Stimulated activated CD4-positive, alpha-beta T cell treated with anti-CD3 and anti-CD28 coated beads, Interleukin-1b, Interleukin-23, amount 100 ng/mL, for 24 hours (primary cell): ENCODE data around the gene SNX21.
"Not testable (repeated sequence)": the region's sequence is repeated elsewhere in the genome, so short reads cannot be mapped to it uniquely, and the experiment has no call there.

Source experiments
- DNase-seq, 4 experiments: peaks; one replicate each; pipeline ENCODE4 v3.0.0-alpha.2; 2020; ENCODE audit warnings: low read depth in 4 of 4, low spot score in 1 of 4

The SNX21 gene

GRCh38 chr20:45822857-45823256 lies 10.7 kb upstream of the SNX21 start:
- no peak for DNase-seq

- peak in 2 of 4 experiments; percentile 20 to 29 for DNase-seq
Observed at GRCh38 chr20:45823949-45824835, 9.4 kb upstream of the SNX21 start.

DNA sequence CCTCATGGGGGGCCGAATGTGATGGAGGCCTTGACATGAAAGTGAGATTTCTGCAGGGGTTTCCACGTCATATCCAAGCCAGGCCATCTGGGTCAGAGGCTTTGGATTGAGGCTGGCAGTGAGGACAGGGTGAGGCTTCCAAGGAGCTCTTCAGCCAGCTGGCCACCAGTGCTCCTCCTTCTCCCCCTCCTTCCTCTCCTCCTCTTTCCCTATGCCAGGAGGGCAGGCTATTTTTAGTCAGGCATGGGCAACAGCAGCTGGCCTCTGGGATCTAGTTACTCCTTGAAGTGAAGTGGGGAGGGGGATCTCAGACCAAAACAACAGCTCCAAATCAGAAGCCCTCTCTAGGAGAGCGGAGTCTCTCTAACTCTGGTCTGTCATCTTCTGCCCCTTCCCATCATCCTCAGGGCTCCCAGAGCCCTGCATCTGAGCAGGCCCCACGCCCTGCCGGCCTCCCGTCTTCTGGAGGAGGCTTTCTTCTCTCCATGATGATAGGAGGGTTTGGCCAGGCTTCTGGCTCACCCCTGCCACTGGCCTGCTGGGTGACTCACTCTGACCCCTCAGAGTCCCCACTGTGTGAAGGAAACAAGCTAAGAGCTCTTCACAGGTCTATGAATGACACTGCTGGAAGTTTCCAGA lies 7.1 kb upstream of the SNX21 start:
- DNase-seq, result no peak

- no peak for DNase-seq
Observed at GRCh38 chr20:45827030-45827652, 6.5 kb upstream of the SNX21 start, which contains the start of gene TNNC2. Gene TNNC2, minus strand, starts transcription at chr20:45827312. Its CDS starts 64 bp downstream, at chr20:45827248.

DNA sequence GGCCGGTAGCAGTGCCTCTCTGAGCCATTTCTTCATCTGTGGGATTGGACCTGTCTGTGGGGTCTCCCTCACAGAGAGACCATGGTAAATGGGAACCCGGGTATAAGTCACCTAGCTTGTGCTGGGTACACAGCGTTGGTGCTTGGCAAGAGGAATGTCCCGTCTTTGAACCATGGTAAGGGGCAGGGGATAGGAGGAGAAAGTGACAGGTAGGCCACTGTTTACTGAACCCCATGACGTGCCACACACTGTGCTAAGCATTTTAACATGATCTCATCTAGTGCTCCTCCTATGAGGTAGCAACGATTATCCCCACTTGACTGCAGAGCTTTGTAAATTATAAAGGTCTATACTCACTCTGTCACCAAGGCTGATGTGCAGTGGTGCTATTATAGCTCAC lies 5.9 kb upstream of the SNX21 start:
- no peak for DNase-seq

DNA sequence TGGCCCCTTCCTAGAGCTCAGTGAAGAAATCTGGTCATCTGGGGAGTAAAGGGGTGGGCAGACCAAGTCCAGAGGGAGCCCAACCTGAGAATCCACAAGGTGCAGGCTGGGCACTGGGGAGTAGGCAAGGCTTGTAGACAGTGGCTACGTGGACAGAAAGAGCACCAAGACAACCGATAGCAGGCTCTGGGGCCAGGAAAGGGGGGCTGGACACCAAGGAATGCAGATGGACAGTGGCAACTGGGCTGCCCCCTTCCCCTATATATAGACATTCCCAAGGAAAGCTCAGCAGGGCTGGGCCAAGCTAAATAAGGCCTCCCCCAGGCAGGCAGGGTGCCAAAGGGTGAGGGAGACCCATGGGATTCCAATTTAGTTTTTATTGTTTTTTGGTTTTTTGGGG lies 5.0 kb upstream of the SNX21 start:
- DNase-seq, result no peak

GRCh38 chr20:45829673-45830106 lies 3.9 kb upstream of the SNX21 start:
- DNase-seq, result not testable (repeated sequence)

GRCh38 chr20:45832619-45833018 lies 980 bp upstream of the SNX21 start:
- no peak for DNase-seq

- peak in 2 of 4 experiments; percentile 28 for DNase-seq
Observed at GRCh38 chr20:45833883-45834796, 541 bp downstream of the SNX21 start.

DNA sequence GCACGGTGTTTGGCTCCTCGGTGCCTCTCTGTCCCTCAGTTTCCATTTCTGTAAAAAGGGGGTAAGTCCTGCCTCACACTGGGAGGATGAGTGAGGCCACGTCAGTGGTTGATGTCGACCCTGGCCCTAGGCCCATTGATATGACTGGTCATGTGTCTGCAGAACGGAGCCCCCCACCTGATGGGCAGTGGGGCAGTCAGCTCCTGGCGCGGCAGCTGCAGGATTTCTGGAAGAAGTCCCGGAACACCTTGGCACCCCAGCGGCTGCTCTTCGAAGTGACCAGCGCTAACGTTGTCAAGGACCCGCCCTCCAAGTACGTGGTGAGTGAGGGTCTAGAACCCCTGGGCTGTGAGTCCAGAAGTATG lies 1.2 kb downstream of the SNX21 start:
- no peak for DNase-seq

DNA sequence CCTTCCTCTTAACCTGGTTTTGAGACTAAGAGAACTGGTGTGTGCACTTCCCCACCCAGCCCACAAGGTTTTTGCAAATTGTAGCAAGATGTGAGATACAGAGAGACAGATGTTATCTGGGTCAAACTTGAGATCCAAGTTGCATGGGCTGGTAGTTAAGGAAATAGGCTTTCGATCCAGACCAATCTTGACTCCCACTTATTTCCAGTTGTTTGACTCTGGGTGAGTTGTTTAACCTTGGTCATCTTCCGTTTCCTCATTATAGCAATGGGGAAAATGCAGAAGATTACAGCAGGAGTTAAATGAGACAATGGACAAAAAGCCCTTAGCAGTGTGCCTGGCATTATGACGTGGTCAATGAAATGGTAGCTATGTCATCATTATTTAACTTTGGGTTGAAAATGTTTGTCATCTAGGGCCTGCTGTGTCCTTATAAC lies 1.7 kb downstream of the SNX21 start:
- DNase-seq, result no peak

GRCh38 chr20:45835825-45836224 lies 2.2 kb downstream of the SNX21 start:
- no peak for DNase-seq

DNA sequence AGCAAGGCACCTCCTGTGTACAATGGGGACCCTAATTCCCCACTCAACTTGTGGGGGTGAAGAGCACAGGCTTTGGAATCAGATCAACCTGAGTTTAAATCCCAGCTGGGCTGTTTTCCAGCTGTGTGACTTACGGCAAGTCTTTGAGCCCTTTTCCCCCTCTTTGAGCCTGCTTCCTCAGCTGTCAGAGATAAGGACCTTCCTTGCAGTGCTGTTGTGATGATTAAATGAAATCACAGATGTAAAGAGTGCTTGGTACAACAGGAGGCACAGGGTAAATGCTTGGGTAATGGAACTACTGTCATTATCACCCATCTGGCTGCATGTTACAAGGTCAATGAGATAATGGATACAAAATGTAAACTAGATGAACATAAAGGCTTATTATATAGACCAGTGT lies 3.2 kb downstream of the SNX21 start:
- no peak for DNase-seq

- DNase-seq, result no peak
Observed at GRCh38 chr20:45840700-45841198, 7.2 kb downstream of the SNX21 start.

GRCh38 chr20:45841407-45842129 lies 8.0 kb downstream of the SNX21 start:
- no peak for DNase-seq

GRCh38 chr20:45842169-45842812 lies 8.7 kb downstream of the SNX21 start:
- DNase-seq, result no peak

GRCh38 chr20:45843506-45843905 lies 9.9 kb downstream of the SNX21 start:
- DNase-seq, result no peak

DNA sequence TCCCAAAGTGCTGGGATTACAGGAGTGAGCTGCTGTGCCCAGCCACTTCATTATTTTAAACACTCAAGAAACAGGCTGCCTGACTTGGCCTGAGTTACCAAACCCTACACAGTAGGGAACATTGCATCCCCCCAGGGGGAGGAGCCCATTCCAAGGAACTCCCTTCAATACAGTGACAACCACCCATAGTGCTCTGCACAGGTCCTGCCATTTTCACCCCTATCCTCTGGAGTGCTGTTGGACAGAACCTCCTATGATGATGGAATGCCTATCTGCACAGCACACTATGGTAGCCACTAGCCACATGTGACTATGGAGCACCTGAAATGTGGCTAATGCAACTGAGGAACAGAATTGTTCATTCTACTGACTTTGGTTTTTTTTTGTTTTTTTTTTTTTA lies 11.9 kb downstream of the SNX21 start:
- no peak for DNase-seq

- no peak for DNase-seq
Observed at GRCh38 chr20:45848421-45848820, 14.8 kb downstream of the SNX21 start.
